B cell (primary cell): ENCODE measurements around the gene ESPL1. TPM values are rescaled to one million over a fixed set of nuclear protein-coding genes. Genes with fewer than 3 reads are reported as not detected.

Source experiments
- ATAC-seq: fragments of 200-7000 bp; cut with Tn5 transposase; one replicate; pipeline ENCODE4 v1.10.0; 2021; ENCODE audit warnings: low read depth, mild to moderate bottlenecking, moderate number of reproducible peaks, moderate library complexity
- CTCF ChIA-PET: fragments of 350-600 bp; sonication (Branson Sonifier 250); formaldehyde crosslinking; loops from one replicate; lab custom pipeline; 2021; ENCODE audit warnings: antibody characterized with exemption, inconsistent platforms; lab: Charles Lee
- POLR2A ChIA-PET: fragments of 350-600 bp; sonication (Branson Sonifier 250); formaldehyde crosslinking; loops from one replicate; lab custom pipeline; 2021; ENCODE audit warnings: antibody characterized with exemption; lab: Charles Lee
- DNase-seq: peaks from one replicate; pipeline ENCODE4 v3.0.0; 2013
- H2AFZ ChIP-seq: 2 replicates; pipeline ENCODE4 v1.6.1; 2012; ENCODE audit warnings: mild to moderate bottlenecking, low read depth, low read length; ENCODE audit not compliant: insufficient read depth, poor library complexity, severe bottlenecking
- H3K27ac ChIP-seq, 2 donors: 1 replicate in 1 of 2; 2 replicates in 1 of 2; pipeline ENCODE4 v1.5.1; 2012 to 2013; ENCODE audit warnings: low read length in 2 of 2, mild to moderate bottlenecking in 2 of 2, moderate library complexity in 1 of 2
- H3K27me3 ChIP-seq, 4 experiments: fragments of 200-600 bp in 1 of 4; sonication (generic) in 1 of 4; replicated peaks in 1 of 4; 1 replicate in 2 of 4; 2 replicates in 2 of 4; pipeline versions ENCODE4 v1.6.1 to v1.7.0; 2013 to 2016; ENCODE audit warnings: low read length in 3 of 4, mild to moderate bottlenecking in 2 of 4, mixed read lengths in 1 of 4, moderate library complexity in 1 of 4; ENCODE audit not compliant: insufficient read depth in 4 of 4, control insufficient read depth in 3 of 4; ENCODE audit errors: control extremely low read depth in 1 of 4
- H3K36me3 ChIP-seq, 2 experiments: replicated peaks in 1 of 2; 1 replicate in 1 of 2; 2 replicates in 1 of 2; pipeline versions ENCODE4 v1.6.1 to v1.7.1; 2013; ENCODE audit warnings: low read length in 1 of 2; ENCODE audit not compliant: insufficient read depth in 2 of 2, control insufficient read depth in 1 of 2; ENCODE audit errors: control extremely low read depth in 1 of 2, extremely low read depth in 1 of 2
- H3K4me1 ChIP-seq, 2 donors: fragments of 200-600 bp in 1 of 2; sonication (generic) in 1 of 2; 1 replicate in 1 of 2; 2 replicates in 1 of 2; pipeline versions ENCODE4 v1.5.1 to v1.6.1; 2013 to 2017; ENCODE audit warnings: low read length in 2 of 2; ENCODE audit not compliant: control insufficient read depth in 2 of 2, insufficient read depth in 2 of 2
- H3K4me2 ChIP-seq: replicated peaks from 2 replicates; pipeline ENCODE3; 2012; ENCODE audit warnings: mild to moderate bottlenecking, low read depth, low read length; ENCODE audit not compliant: poor library complexity, severe bottlenecking
- H3K4me3 ChIP-seq, 5 experiments: fragments of 200-600 bp in 1 of 5; sonication (generic) in 1 of 5; 1 replicate in 3 of 5; 2 replicates in 2 of 5; pipeline versions ENCODE4 v1.5.1 to v1.7.0; 2011 to 2016; ENCODE audit warnings: low read length in 4 of 5, mild to moderate bottlenecking in 4 of 5, low read depth in 2 of 5, control low read depth in 1 of 5, moderate library complexity in 1 of 5; ENCODE audit not compliant: insufficient read depth in 1 of 5; ENCODE audit errors: control extremely low read depth in 1 of 5, extremely low read depth in 1 of 5
- H3K79me2 ChIP-seq: fragments of 200-600 bp; sonication (generic); one replicate; pipeline ENCODE4 v1.6.0; 2016; ENCODE audit warnings: low read length; ENCODE audit not compliant: control insufficient read depth, insufficient read depth
- H3K9ac ChIP-seq: fragments of 200-600 bp; sonication (generic); 2 replicates; pipeline ENCODE4 v1.6.1; 2017; ENCODE audit warnings: mild to moderate bottlenecking, low read length, moderate library complexity
- H3K9me3 ChIP-seq, 3 donors: one replicate each; pipeline versions ENCODE4 v1.6.1 to v1.7.1; 2013; ENCODE audit warnings: low read length in 2 of 3; ENCODE audit not compliant: control insufficient read depth in 2 of 3, insufficient read depth in 1 of 3; ENCODE audit errors: control extremely low read depth in 1 of 3
- H4K20me1 ChIP-seq: 2 replicates; pipeline ENCODE4 v1.6.0; 2012; ENCODE audit warnings: mild to moderate bottlenecking, low read length; ENCODE audit not compliant: insufficient read depth, control insufficient read depth, poor library complexity, severe bottlenecking
- H3K27ac Mint-ChIP-seq: one replicate; pipeline ENCODE4 v1.8.0; 2021; ENCODE audit warnings: mixed read lengths
- H3K27me3 Mint-ChIP-seq: one replicate; pipeline ENCODE4 v1.8.0; 2021; ENCODE audit warnings: mixed read lengths
- H3K4me1 Mint-ChIP-seq: one replicate; pipeline ENCODE4 v1.8.0; 2021; ENCODE audit warnings: mixed read lengths
- H3K4me3 Mint-ChIP-seq: one replicate; pipeline ENCODE4 v1.8.0; 2021; ENCODE audit warnings: mixed read lengths
- H3K9me3 Mint-ChIP-seq: one replicate; pipeline ENCODE4 v1.8.0; 2022; ENCODE audit warnings: mixed read lengths; ENCODE audit not compliant: insufficient read depth
- CTCF ChIP-seq: fragments of 200-600 bp; IDR thresholded peaks from one replicate; pipeline ENCODE4 v1.8.0; 2022; ENCODE audit warnings: antibody characterized with exemption, mild to moderate bottlenecking
- EZH2 ChIP-seq: IDR thresholded peaks from 2 replicates; pipeline ENCODE4 v1.6.1; 2012; ENCODE audit warnings: borderline replicate concordance, low read depth, mild to moderate bottlenecking, moderate library complexity, low read length; ENCODE audit not compliant: insufficient read depth, poor library complexity, severe bottlenecking
- WGBS: methylation state at CpG from one replicate; pipeline ENCODE4 v1.1.5; 2013; ENCODE audit warnings: missing lambda C conversion rate; ENCODE audit not compliant: insufficient coverage; 5-methylcytosine and 5-hydroxymethylcytosine counted together
- intact Hi-C: fragments of 100-400 bp; cut with micrococcal nuclease; formaldehyde crosslinking; loops from one replicate; pipeline ENCODE4 v1.10.0; 2022
- polyA plus RNA-seq: library from polyadenylated mRNA; depleted of rRNA; stranded (reverse); fragments of >200 nt; gene quantifications from 2 replicates; pipeline ENCODE4 v1.2.3, GENCODE V29; 2012
- total RNA-seq, 2 donors: library from RNA; stranded (reverse); fragments of 120-200 nt in 1 of 2; gene quantifications; 1 replicate in 1 of 2; 2 replicates in 1 of 2; pipeline versions ENCODE4 v1.2.3 to v1.2.4, GENCODE V29; 2013 to 2022

ESPL1 gene
- total and polyA plus RNA-seq, 2 donors (not counting 1 experiment from before 2014, with no cell fraction given): 0.88 to 2.4 TPM

- Histone ChIP-seq H3K27ac (no peak overlapping the region), H3K36me3 (peaks cover 0 to 7% of the 10 kb centered on the region in 2 experiments), H3K4me1 (peaks cover 18 to 21% of the 10 kb centered on the region in 2 donors), H3K9me3 (no peaks in the 10 kb centered on the region), H3K4me3 (no peak overlapping the region), H2AFZ (no peak overlapping the region), H4K20me1 (peaks cover 12% of the 10 kb centered on the region), H3K9ac (no peak overlapping the region), H3K79me2 (peaks cover 30% of the 10 kb centered on the region), H3K4me2 (no peak overlapping the region), H3K27me3 (no peaks in the 10 kb centered on the region)
- no peak for TF ChIP-seq EZH2
- TF ChIP-seq CTCF: no peak
- intact Hi-C loops: no loop called here
- Mint-ChIP-seq H3K27me3 (no peaks in the 10 kb centered on the region), H3K4me3 (no peak overlapping the region), H3K9me3 (no peaks in the 10 kb centered on the region), H3K27ac (no peak overlapping the region), H3K4me1 (peaks cover 32% of the 10 kb centered on the region)
- CTCF ChIA-PET: interaction anchor here (0.6 to 24.0 kb wide), 8 partner anchors 24 to 134 kb away, joined by 3 to 721 read pairs (median 32); partner anchors contain the start of genes AAAS, ESPL1 and ITGB7
- POLR2A ChIA-PET: no interaction called here
- ATAC-seq: no peak
- no peak for DNase-seq
Observed at GRCh38 chr12:53292426-53292825, 24.3 kb downstream of the ESPL1 start.

DNA sequence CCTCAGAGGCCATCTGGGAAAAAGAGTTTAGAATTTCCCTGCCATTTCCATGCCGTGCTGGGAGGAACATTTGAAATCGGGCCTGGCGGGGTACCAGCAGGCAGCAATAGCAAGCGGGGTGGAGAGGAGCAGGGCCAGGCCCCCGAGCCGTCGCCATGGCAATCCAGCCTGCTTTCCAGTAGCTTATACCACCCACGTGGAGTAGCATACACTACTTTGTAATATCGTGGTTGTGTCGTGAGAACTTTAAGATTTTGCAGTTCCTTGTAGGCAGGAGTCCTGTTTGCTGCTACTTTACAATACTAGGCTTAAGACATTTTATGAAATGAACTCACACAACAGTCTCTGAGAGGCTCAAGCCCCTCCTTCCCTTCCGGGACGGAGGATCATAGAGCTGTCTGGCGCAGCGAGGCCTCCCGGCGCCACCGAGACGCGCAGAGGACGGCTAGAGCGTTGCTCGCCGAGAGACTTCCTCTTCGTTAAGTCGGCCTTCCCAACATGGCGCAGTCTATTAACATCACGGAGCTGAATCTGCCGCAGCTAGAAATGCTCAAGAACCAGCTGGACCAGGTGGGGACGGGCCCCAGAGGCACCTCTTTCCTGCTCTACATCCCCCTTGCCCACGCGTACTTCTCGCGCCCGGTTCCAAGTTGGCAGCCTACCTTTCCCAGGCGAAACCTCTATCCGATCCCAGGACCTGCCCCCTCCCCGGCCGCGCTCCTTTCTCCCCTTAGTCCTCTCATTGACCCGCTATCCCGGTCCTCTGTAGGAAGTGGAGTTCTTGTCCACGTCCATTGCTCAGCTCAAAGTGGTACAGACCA is 27.2 kb downstream of the ESPL1 start, which contains the start of gene PFDN5:
TSS of gene PFDN5 (plus strand) at position 473 of the 821 bp plus-strand sequence. CDS start at position 499, 26 bp downstream.
- Histone ChIP-seq H4K20me1 (peaks cover 24% of the 10 kb centered on the region), H3K4me2 (peak within 1 kb of the TSS; percentile 67), H3K27ac (peak within 1 kb of the TSS; percentile 69 to 86), H3K79me2 (peaks cover 46% of the 10 kb centered on the region), H2AFZ (peak within 1 kb of the TSS; percentile 81), H3K4me3 (peak within 1 kb of the TSS; percentile 64 to 96 (median 82)), H3K9me3 (no peaks in the 10 kb centered on the region), H3K9ac (peak within 1 kb of the TSS; percentile 77), H3K27me3 (no peaks in the 10 kb centered on the region), H3K36me3 (peaks cover 3 to 24% of the 10 kb centered on the region in 2 experiments), H3K4me1 (peaks cover 26 to 39% of the 10 kb centered on the region in 2 donors)
- POLR2A ChIA-PET: interaction anchor here (0.6 to 2.9 kb wide), 12 partner anchors 9 to 216 kb away, joined by 3 to 15 read pairs (median 6); partner anchors contain the start of genes AAAS, CSAD, ESPL1 and SP1
- peak within 1 kb of the TSS; percentile 99 for H3K27ac Mint-ChIP-seq
- DNase-seq (peak; percentile 92), ATAC-seq (peak; percentile 90)
- H3K9me3 Mint-ChIP-seq: no peaks in the 10 kb centered on the region
- TF ChIP-seq EZH2 (no peak), CTCF (no peak)
- no peaks in the 10 kb centered on the region for H3K27me3 Mint-ChIP-seq
- CTCF ChIA-PET: interaction anchor here (0.6 to 24.0 kb wide), 15 partner anchors 8 to 323 kb away, joined by 3 to 721 read pairs (median 4); partner anchors contain the start of genes AAAS, CSAD, ITGB7 and ZNF740
- H3K4me3 Mint-ChIP-seq: peak within 1 kb of the TSS; percentile 100
- peaks cover 50% of the 10 kb centered on the region for H3K4me1 Mint-ChIP-seq
- intact Hi-C loops: loop anchor here (1.0 to 5.0 kb wide), 8 partner anchors 26 to 332 kb away; partner anchors contain the start of genes AAAS, ATF7, CSAD and ESPL1
- WGBS: 0% methylated on average over 29 of the region's 42 CpGs
